HepG2 (cell line): ENCODE results near the gene UAP1L1. TPM values are rescaled to one million over a fixed set of nuclear protein-coding genes. Genes with fewer than 3 reads are reported as not detected.

Experiments used
- ATF1 ChIP-seq: IDR thresholded peaks from 2 replicates; pipeline ENCODE4 v1.6.1; 2016; ENCODE audit warnings: mild to moderate bottlenecking, control low read depth
- BRD4 ChIP-seq: sonication (generic); formaldehyde crosslinking; IDR thresholded peaks from 2 replicates; pipeline ENCODE4 v1.4.0; 2020; ENCODE audit warnings: missing genetic modification reagents
- MATR3 ChIP-seq: sonication (generic); formaldehyde crosslinking; IDR thresholded peaks from 2 replicates; pipeline ENCODE4 v1.4.0; 2020; ENCODE audit warnings: missing genetic modification reagents
- MIXL1 ChIP-seq: IDR thresholded peaks from 2 replicates; pipeline ENCODE4 v1.6.1; 2016
- NCOA2 ChIP-seq: sonication (generic); formaldehyde crosslinking; IDR thresholded peaks from 2 replicates; pipeline ENCODE4 v1.8.0; 2022; ENCODE audit warnings: inconsistent platforms
- NCOA5 ChIP-seq: sonication (generic); formaldehyde crosslinking; IDR thresholded peaks from 2 replicates; pipeline ENCODE4 v1.4.0; 2020; ENCODE audit warnings: missing genetic modification reagents
- NFRKB ChIP-seq: fragments of 450-650 bp; IDR thresholded peaks from 2 replicates; pipeline ENCODE4 v1.6.1; 2017
- RCOR2 ChIP-seq: IDR thresholded peaks from 2 replicates; pipeline ENCODE4 v1.6.1; 2016; ENCODE audit warnings: missing biosample characterization, missing genetic modification reagents
- TCF7L2 ChIP-seq: IDR thresholded peaks from 2 replicates; pipeline ENCODE4 v1.6.1; 2011; ENCODE audit warnings: mild to moderate bottlenecking, low read depth, low read length, moderate library complexity
- ZBTB1 ChIP-seq: sonication (generic); formaldehyde crosslinking; IDR thresholded peaks from 2 replicates; pipeline ENCODE4 v1.4.0; 2020; ENCODE audit warnings: missing genetic modification reagents, borderline replicate concordance
- ZIK1 ChIP-seq: sonication (generic); formaldehyde crosslinking; IDR thresholded peaks from 2 replicates; pipeline ENCODE4 v1.5.0; 2020; ENCODE audit warnings: mild to moderate bottlenecking, low read depth, missing genetic modification reagents, borderline replicate concordance
- ZNF225 ChIP-seq: sonication (generic); formaldehyde crosslinking; IDR thresholded peaks from 2 replicates; pipeline ENCODE4 v1.4.0; 2020; ENCODE audit warnings: mild to moderate bottlenecking, missing genetic modification reagents
- ZNF329 ChIP-seq: sonication (generic); formaldehyde crosslinking; IDR thresholded peaks from 2 replicates; pipeline ENCODE4 v1.9.0; 2021; ENCODE audit warnings: low read depth, mild to moderate bottlenecking, missing genetic modification reagents
- ZNF331 ChIP-seq: sonication (generic); formaldehyde crosslinking; IDR thresholded peaks from 2 replicates; pipeline ENCODE4 v1.4.0; 2020; ENCODE audit warnings: missing genetic modification reagents
- ZNF577 ChIP-seq: sonication (generic); formaldehyde crosslinking; IDR thresholded peaks from 2 replicates; pipeline ENCODE4 v1.4.0; 2020; ENCODE audit warnings: mild to moderate bottlenecking, low read depth, missing genetic modification reagents, borderline replicate concordance
- ZNF589 ChIP-seq: sonication (generic); formaldehyde crosslinking; conservative IDR thresholded peaks from 2 replicates; pipeline ENCODE4 v1.8.0; 2022; ENCODE audit warnings: mild to moderate bottlenecking, moderate library complexity, missing genetic modification reagents
- ZNF615 ChIP-seq: sonication (generic); formaldehyde crosslinking; IDR thresholded peaks from 2 replicates; pipeline ENCODE4 v1.5.0; 2020; ENCODE audit warnings: mild to moderate bottlenecking, missing genetic modification reagents, borderline replicate concordance
- ZXDC ChIP-seq: sonication (generic); formaldehyde crosslinking; IDR thresholded peaks from 2 replicates; pipeline ENCODE4 v1.5.0; 2020; ENCODE audit warnings: mild to moderate bottlenecking, missing genetic modification reagents
- ZZZ3 ChIP-seq: sonication (generic); formaldehyde crosslinking; IDR thresholded peaks from 2 replicates; pipeline ENCODE4 v1.4.0; 2020; ENCODE audit warnings: missing genetic modification reagents, mild to moderate bottlenecking, borderline replicate concordance
- polyA plus RNA-seq, 8 experiments: library from polyadenylated mRNA; depleted of rRNA in 3 of 8; stranded (reverse) in 7 of 8; unstranded in 1 of 8; fragments of >200 nt; fragmentation: Illumina TruSeq in 4 of 8; extraction: Trizol in 4 of 8; gene quantifications; 2 replicates each; pipeline versions ENCODE4 v1.2.1 to v1.2.3, GENCODE V29; 2011 to 2016; ENCODE audit warnings: low read depth in 4 of 8, missing spikeins in 1 of 8, mixed read lengths in 1 of 8; ENCODE audit not compliant: insufficient read depth in 1 of 8
- total RNA-seq, 5 experiments: library from RNA; depleted of rRNA; stranded (reverse); fragments of >200 nt; fragmentation: Illumina TruSeq; extraction: Trizol; gene quantifications; 2 replicates each; pipeline ENCODE4 v1.2.3, GENCODE V29; 2016; ENCODE audit warnings: low read depth in 1 of 5
- TF ChIP-seq, protein P1 (sequence below): sonication (generic); formaldehyde crosslinking; conservative IDR thresholded peaks from 2 replicates; pipeline ENCODE4 v1.8.1; 2023; ENCODE audit warnings: missing genetic modification reagents
- TF ChIP-seq, protein P2 (sequence below): sonication (generic); formaldehyde crosslinking; IDR thresholded peaks from 2 replicates; pipeline ENCODE4 v1.4.0; 2020; ENCODE audit warnings: missing genetic modification reagents
- TF ChIP-seq, protein P3 (sequence below): sonication (generic); formaldehyde crosslinking; IDR thresholded peaks from 2 replicates; pipeline ENCODE4 v1.8.0; 2022; ENCODE audit warnings: mild to moderate bottlenecking, missing genetic modification reagents, borderline replicate concordance

The UAP1L1 gene
- total and polyA plus RNA-seq, 2 of the 13 experiments (the other 11 are each of a cell fraction or from before 2014, with no cell fraction given) = 5.4 to 6.4 TPM

DNA sequence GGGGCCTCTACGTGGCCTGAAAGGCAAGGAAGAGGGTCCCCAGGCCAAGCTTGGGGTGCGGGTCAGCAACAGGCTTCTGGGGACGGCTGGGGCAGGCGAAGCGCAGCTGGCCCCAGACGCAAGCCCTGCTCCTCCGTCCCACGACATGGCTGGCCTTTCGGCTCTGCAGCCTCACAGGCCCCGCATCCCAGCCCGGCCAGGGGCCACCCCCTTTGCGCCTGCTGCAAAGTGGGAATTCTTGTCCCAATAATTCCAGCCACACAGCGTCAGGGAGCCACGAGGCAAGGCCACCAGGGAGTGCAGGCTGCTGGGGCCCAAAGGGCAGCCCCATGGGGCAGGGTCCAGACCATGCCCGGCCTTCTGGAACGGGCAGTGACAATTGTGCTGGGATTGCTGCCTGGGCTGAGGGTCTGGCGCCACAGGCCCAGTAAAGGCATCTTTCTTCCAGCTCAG lies 22.4 kb upstream of the UAP1L1 start (continued):
- TF ChIP-seq ZZZ3 (CRISPR knock-in tag) (no peak), ZNF615 (no peak), ATF1 (CRISPR knock-in tag) (no peak), ZBTB1 (CRISPR knock-in tag) (no peak), MIXL1 (CRISPR knock-in tag) (no peak), ZXDC (CRISPR knock-in tag) (no peak), ZNF589 (CRISPR knock-in tag) (no peak), ZNF329 (no peak), ZIK1 (CRISPR knock-in tag) (no peak), ZNF225 (CRISPR knock-in tag) (0 out of 2 replicates have a peak, but pooled peaks have one; percentile 31), RCOR2 (no peak), TCF7L2 (no peak), NFRKB (no peak), ZNF577 (no peak), NCOA5 (CRISPR knock-in tag) (peak; percentile 24; the same call in 1 of the 2 replicates), NCOA2 (CRISPR knock-in tag) (0 out of 2 replicates have a peak, but pooled peaks have one; percentile 21), ZNF331 (peak; percentile 35; the same call in 1 of the 2 replicates), MATR3 (no peak), BRD4 (CRISPR knock-in tag) (no peak)
- TF ChIP-seq, protein P1, sequence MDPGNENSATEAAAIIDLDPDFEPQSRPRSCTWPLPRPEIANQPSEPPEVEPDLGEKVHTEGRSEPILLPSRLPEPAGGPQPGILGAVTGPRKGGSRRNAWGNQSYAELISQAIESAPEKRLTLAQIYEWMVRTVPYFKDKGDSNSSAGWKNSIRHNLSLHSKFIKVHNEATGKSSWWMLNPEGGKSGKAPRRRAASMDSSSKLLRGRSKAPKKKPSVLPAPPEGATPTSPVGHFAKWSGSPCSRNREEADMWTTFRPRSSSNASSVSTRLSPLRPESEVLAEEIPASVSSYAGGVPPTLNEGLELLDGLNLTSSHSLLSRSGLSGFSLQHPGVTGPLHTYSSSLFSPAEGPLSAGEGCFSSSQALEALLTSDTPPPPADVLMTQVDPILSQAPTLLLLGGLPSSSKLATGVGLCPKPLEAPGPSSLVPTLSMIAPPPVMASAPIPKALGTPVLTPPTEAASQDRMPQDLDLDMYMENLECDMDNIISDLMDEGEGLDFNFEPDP (CRISPR knock-in tag) = no peak; the same call in 1 of the 2 replicates
- TF ChIP-seq, protein P2, sequence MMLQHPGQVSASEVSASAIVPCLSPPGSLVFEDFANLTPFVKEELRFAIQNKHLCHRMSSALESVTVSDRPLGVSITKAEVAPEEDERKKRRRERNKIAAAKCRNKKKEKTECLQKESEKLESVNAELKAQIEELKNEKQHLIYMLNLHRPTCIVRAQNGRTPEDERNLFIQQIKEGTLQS (CRISPR knock-in tag) = no peak
- TF ChIP-seq, protein P3, sequence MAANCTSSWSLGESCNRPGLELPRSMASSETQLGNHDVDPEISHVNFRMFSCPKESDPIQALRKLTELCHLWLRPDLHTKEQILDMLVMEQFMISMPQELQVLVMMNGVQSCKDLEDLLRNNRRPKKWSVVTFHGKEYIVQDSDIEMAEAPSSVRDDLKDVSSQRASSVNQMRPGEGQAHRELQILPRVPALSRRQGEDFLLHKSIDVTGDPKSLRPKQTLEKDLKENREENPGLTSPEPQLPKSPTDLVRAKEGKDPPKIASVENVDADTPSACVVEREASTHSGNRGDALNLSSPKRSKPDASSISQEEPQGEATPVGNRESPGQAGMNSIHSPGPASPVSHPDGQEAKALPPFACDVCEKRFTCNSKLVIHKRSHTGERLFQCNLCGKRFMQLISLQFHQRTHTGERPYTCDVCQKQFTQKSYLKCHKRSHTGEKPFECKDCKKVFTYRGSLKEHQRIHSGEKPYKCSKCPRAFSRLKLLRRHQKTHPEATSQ (CRISPR knock-in tag) = no peak
